GM20431 (cell line): ENCODE data around the gene SGTA.
"Not testable (repeated sequence)": the region's sequence is repeated elsewhere in the genome, so short reads cannot be mapped to it uniquely, and the experiment has no call there.

ENCODE experiments used
- in situ Hi-C: fragments of 300-500 bp; cut with MseI, MboI; formaldehyde crosslinking; loops from one replicate; pipeline ENCODE4 v1.15.0; 2020; ENCODE audit warnings: low sequenced_read_pairs; ENCODE audit not compliant: unreplicated experiment

SGTA gene, protein sequence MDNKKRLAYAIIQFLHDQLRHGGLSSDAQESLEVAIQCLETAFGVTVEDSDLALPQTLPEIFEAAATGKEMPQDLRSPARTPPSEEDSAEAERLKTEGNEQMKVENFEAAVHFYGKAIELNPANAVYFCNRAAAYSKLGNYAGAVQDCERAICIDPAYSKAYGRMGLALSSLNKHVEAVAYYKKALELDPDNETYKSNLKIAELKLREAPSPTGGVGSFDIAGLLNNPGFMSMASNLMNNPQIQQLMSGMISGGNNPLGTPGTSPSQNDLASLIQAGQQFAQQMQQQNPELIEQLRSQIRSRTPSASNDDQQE

DNA sequence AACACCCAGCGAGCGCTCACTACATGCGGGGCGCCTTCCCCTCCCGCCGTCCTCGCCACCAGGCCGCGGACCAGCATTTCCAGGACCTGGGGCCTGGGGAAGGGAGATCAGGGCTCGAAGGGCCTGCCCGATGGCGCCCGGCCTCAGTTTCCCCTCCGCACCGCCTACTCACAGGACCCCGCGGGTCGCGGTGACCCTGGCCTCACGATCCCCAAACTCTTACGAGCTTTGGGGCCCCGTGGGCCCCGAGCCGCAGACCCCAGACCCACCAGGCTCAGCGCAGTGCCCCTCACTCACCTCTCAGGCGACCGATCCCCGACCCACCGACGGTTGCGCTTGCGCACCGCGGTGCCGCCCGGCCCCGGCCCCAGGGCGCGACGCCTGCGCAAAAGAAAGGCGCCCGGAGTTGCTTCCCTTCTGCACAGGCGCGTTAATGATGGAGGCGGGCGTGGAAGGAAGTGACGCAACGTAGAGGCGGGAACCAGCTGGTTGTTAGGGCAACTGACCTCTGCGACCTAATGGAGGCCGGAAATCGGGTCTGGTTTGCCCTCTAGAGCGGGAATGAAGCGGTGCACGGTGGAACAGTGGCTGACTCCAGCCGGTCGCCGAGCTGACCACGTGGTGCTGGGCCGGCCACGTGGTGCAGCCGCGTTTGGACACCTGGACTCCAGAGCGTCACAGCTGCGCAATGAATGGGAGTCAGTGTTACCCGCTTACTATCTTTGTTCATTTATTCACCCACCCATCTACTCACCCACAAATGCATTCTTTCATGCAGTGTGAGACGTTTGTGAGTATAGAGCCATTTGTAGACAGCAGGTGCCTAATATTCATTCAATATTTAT is at the start of gene SGTA:
Gene SGTA (minus strand): TSS at position 338 of the 845 bp plus-strand sequence. CDS start 14,205 bp downstream, outside the sequence.
- in situ Hi-C loops: no loop called here

DNA sequence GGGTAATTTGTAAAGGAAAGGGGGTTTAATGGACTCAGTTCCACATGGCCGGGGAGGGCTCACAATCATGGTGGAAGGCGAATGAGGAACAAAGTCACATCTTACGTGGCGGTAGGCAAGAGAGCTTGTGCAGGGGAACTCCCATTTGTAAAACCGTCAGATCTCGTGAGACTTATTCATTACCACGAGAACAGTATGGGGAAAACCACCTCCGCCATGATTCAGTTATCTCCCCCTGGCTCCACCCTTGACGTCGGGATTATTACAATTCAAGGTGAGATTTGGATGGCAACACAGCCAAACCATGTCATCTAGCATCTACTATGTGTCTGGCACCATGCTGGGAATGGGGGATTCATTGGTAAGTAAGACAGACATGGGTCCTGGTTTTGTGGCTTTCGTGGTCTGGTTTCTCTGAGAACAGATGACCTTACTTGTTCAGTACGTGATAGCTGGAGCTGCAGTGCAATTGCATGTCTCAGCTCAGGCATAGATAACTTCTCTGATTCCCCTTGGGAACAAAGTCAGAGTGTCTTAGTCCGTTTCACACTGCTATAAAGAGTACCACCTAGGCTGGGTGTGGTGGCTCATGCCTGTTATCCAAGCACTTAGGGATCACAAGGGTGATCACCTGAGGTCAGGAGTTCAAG is 44.9 kb upstream of the SGTA start:
- in situ Hi-C loops: no loop called here

DNA sequence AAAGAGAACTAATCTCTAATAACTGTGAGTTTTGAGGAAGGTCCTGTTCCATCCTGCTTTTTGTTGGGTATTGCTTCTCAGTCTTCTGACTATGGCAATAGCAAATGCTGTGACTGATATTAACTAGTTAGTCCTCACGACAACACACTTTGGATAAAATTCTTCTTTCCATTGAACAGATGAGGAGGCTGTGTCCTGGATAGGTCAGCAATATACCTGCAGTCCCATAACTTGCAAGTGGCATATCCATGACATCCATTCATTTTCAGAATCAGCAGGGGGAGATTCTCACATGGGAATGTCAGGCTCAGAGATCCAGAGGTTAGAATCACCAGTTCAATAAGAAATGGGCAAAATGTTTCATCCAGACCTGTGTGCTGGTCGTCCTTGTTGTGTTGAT is 43.9 kb upstream of the SGTA start:
- in situ Hi-C loops: no loop called here

DNA sequence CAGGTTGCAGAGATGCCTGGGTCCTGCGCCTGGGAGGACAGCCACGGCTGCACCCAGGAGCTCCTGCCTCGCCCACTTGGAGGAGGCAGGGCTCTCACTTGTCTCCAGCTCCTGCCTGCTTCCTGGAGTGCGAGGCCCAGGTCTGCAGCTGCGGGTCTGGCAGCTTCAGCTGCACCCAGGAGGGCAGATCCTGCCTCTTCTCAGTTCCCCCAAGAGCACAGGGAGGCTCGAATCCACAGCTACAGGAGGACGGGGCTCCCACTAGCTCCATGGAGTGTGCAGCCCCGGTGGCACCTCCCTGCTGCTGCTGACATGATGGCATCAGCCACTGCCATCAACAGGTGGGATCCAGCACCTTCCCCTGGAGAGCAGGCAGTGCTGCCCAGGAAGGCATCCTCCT is 41.1 kb upstream of the SGTA start:
- in situ Hi-C loops: no loop called here

DNA sequence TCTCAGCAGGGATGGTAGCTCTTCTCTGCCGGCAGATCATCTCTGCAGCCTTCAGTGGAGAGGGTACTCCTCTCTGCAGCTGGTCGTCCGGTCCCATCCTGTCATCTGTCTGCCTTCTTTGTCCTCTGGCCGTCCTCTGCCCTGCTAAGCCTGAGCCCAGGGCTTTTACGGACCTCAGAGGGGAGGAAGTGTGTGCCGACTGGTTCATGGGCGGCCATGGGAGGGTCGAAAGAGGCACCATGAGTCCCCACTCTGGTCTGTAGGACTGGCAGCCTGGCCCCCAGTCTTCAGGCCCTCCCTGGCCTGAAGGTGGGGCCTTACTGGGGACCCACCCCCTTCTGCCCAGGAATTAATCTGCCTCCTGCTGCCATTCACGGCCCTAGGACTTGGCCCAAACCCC is 40.6 kb upstream of the SGTA start:
- in situ Hi-C loops: no loop called here

DNA sequence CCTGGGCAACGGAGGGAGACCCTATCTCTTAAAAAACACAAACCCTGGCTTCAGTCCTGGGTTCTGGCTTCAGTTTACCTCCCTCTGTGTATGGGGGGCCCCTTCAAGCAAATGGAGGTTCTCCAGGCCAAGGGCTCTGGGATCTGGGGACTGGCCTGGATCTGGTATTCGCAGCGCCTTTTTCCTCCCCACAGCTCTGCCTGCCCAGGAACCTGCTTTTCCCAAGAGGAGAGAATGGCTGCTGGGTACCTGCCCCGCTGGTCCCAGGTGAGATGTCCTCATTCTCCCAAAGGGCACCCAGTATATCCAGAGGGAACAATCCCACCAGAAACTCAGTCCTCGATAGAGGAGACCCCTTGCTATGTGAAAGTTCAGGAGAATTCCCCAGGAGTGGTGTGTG is 39.8 kb upstream of the SGTA start:
- in situ Hi-C loops: no loop called here

DNA sequence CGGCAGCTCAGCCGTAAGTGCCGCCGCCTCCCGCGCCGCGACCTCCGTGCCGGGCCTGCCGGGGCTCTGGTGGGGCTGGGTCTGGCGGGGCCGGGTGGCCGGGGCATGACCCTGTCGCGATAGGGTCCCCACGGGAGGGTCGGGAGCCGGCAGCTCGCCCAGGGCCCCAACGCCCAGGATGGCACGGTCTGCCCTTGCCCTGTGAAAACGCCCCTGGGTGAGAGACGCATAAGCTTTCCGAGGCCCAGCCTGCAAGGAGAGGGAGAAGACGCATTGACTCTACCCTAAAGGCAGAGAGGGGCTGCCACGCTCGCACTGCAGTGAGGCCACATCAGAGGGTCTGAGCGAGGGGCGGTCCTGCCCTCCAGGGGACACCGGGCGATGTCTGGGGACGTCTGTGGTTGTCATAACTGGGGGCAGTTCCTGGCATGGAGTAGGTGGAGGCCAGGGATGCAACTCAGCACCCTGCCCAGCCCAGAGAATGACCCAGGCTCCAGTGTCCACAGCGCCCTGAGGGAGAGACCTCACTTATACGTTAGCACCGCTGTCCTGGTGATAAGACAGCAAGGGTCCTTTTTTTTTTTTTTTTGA is 37.1 kb upstream of the SGTA start:
- in situ Hi-C loops: no loop called here

DNA sequence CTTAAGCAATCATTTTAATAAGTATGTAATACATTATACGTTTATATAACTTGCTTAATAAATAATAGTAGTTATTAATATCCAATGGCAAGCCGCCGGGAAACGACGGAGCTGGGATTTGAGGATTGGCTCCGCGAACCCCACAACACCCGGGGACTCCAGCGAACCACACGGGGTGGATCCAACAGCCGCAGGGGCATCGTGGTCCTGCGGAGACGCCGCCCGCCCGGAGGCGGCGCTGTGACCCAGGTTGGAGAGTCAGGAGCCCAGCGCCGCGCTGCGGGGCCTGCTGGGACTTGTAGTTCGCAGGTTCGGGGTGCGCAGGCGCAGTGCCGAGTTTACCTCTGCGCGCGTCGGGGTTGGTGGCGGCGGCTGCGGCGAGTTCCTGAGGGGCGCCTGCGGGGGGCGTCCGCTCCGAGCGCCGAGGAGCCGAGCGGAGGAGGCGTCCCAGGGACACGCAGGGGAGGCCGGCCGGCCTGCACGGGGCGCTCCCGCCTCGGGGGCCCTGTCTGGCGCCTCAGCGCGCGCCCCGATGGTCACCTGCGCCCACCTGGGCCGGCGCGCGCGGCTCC is 36.6 kb upstream of the SGTA start, which contains the start of gene ZNF554:
Gene ZNF554 (plus strand): TSS at position 329 of the 572 bp plus-strand sequence. CDS start 204 bp downstream, at position 533.
- in situ Hi-C loops: no loop called here

DNA sequence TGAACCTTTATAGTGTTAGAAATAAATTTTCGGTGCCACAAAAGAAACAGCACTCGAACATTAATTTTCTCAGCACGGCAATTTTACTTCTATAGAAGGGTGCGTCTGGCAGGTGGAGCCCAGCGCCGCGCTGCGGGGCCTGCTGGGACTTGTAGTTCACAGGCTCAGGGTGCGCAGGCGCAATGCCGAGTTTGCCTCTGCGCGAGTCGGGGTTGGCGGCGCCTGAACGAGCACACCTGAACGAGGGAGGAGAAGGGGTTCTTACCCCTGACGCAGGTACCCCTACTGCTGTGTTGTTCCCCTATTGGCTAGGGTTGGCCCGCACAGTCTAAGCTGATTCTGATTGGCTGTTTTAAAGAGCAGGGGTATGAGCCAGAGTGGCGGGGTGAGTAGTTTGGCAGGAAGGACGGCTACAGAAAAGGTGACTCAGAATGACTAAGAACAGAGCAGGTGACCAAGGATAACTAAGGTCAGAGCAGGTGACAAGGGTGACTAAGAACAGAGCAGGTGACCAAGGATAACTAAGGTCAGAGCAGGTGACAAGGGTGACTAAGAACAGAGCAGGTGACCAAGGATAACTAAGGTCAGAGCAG is 34.3 kb upstream of the SGTA start:
- in situ Hi-C loops: not testable (repeated sequence)

DNA sequence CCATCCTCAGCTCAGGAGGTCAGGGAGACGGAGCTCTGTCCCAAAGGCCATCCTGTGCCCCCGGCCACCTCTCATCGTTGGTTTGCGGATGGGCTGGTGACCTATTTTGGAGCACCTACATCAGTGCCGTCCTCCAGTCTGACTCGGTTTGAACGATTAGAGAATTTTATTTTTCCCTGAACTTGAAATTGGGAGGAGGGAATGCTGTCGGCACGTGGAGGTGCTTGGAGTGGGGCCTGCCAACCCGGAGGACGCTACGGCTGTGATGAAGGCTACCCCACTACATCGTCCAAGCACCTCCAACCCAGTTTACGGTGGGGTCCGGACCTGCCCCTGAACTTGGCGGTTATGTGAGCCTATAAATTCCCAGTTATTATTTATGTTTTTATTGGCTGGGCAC is 33.6 kb upstream of the SGTA start:
- in situ Hi-C loops: no loop called here

DNA sequence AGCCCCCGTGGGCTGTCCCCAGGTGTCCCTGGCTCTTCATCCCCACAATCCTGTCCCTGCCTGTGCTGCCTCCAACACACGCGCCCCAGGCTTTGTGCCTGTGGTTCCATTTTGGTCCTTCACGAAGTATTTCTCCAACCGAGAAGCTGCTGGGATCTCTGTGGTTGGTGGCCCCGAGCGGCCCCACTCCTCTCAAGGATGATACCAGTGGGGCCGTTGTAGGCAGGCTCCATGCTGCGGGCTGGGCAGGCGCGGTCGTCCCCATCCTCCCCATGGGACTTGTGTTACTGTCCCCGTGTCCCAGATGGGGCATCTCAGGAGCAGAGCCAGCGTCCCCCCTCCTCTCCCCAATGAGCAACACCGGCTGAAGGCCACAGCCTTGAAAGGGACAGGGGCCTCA is 32.9 kb upstream of the SGTA start:
- in situ Hi-C loops: no loop called here

DNA sequence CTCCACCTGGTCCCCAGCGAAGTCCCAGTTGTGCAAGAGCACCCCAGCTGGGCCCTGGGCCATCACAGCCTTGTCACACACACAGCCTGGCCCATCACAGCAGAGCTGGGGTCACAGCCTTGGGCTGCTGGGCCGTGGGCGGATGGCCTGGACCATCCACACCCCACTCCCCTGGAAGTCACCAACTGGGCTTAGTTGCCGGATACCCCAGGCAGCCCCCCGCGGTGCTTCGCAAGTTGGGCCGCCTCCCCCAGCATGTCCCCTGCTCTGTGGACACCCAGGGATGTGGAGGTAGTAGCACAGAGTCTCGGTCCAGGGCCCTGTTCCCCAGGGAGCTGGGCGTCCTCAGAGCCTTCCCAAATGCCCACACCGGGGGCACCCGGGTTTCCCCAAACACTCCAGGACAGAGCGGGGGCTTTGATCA is 32.1 kb upstream of the SGTA start:
- in situ Hi-C loops: no loop called here

DNA sequence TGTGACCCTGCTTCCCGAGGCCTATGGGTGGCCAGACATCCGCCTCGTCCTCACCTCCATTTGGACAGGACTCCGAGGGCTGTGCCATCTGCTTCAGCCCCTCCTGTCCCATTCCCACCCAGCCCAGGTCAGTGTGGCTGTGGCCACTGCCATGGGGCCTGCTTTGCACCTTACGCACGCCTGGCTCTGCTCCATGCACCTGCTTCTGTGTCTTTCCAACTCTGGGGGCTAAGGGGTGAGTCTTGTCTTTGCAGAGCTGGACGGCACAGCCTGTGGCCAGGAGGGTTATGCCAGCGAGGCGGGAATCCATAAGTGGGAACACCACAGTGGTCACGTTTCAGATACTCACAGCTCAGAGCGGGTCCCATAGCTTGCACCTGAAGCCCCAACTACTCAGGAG is 31.4 kb upstream of the SGTA start:
- in situ Hi-C loops: no loop called here

DNA sequence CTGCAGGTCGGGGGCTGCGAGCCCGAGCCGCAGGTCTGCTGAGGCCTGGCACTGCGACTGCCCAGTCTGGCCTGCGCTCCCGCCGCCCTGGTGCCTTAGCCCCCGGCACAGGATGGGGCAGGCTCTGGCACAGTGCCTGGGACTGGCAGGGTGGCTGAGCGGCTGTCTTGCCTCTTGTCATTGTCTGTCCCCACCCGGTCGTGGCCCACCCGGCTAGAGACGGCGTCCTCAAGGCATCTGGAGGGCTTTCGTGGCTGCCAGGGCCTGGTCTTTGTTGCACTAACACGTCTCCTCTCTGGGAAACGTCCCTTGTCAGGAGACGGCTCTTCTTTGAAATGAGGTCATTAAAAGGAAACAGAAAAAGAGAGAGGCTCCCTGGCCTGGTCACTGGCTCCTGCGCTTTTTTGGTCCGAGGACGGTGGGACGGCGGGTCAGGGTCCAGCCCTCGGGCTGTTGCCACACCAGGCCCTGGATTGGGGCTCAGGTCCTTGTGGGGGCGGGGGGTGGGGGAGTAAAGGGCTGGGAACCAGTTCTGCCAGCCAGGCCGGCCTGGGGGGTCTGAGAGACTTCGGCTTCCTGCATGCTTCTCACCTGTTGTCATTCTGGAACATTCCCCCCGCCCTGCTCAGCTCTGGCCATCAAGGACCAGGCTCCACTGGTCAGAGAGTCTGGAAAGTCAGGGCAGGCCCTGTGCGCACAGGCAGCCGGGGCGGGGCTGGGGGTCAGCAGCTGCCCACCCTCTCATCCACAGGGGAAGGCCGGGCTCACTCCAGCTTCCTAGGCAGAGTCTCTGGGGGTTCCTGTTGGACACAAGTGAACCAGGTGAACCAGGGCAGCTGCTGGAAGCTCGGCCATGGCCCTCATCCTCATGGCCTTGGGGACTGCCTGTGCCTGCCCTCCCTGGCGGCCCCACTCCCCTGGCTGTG is 30.4 kb upstream of the SGTA start:
- in situ Hi-C loops: no loop called here

DNA sequence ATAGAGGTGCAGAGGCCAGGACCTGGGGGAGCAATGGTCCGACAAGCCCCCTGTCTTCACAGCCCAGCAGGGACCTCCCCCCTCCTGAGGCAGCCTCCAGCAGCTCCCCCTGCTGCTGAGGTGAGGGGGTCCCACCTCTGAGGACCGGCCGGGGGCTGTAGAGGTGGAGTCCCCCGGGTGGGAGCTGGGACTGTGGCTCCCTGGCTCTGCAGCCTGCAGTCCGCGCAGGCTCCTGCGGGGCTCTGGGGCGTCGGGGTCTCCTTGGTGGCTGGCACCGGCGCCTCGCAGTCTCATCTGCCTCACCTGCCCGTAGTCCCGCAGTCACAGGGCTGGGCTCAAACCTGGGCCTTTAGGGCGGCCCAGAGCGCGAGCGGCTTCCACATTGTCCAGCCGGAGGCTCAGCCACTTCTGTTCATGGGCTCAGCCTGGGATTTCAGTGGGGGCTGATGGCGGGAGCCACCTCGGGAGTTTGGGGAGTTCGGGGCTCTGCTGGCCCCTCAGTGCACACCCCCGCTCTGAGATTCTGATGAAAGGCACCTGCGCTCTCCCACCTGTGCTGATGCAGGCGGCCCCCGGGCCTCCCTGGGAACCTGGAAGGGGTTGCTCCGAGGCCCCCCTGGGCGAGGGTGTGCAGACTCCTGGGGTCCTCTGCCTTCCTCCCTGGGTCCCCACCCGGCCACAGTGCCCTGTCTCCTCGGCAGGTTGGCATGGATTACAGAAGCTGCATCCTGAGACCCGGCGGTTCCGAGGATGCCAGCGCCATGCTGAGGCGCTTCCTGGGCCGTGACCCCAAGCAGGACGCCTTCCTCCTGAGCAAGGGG is 29.6 kb upstream of the SGTA start:
- in situ Hi-C loops: no loop called here

DNA sequence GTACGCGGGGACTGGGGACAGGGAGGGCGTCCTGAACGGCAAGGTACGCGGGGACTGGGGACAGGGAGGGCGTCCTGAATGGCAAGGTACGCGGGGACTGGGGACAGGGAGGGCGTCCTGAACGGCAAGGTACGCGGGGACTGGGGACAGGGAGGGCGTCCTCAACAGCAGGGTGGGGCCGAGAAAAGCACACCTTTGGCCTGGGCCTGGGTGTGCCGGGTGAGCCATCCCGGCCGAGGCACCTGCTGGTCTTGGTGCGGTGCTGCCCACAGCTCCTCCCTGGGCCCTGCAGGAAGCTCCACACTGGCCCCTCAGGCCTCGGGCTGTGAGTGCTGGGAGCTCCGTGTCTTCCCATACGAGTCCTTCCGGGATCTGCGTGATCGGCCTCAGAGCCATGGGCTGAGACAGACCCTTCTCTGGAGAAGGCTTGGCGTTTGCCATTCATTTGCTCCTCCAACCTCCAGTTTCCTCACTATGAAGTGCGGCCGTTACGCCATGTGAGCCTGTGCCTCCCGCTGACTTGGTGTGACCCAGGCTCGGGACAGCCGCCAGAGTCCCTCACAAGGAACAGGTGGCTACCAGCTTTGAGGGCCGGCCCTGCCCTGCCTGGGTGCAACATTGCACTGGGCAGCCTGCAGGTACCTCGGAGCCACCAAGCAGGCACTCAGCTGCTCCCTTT is 28.8 kb upstream of the SGTA start:
- in situ Hi-C loops: no loop called here

DNA sequence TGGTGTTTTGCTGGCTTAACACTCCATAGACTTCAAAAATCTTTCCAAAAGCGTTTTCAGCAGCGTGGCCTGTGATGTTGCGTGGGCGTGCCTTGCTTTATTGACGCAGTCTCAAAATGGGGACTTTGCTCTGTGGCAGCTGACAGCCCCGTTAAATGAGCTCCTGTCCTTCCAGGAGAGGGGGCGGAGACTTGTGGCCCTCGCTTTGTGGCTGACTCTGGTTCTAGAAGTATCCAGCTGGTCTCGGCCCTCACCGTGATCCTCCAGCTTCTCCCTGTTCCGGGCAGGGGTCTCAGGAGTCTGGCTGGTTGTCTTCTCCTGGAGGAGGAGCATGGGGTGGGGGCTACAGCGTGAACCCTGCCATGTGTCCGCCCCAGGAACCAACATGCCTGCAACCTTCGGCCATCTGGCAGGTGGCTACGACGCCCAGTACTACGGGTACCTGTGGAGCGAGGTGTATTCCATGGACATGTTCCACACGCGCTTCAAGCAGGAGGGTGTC is 28.2 kb upstream of the SGTA start:
- in situ Hi-C loops: no loop called here
